HG03457 (cell line): ENCODE results near the gene NAT8.
"Not testable (repeated sequence)": the region's sequence is repeated elsewhere in the genome, so short reads cannot be mapped to it uniquely, and the experiment has no call there.

Experiments
- ATAC-seq: cut with Tn5 transposase; IDR thresholded peaks from one replicate; pipeline ENCODE4 v1.9.1; 2021; ENCODE audit warnings: moderate number of reproducible peaks; ENCODE audit not compliant: unreplicated experiment

The NAT8 gene, protein sequence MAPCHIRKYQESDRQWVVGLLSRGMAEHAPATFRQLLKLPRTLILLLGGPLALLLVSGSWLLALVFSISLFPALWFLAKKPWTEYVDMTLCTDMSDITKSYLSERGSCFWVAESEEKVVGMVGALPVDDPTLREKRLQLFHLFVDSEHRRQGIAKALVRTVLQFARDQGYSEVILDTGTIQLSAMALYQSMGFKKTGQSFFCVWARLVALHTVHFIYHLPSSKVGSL

DNA sequence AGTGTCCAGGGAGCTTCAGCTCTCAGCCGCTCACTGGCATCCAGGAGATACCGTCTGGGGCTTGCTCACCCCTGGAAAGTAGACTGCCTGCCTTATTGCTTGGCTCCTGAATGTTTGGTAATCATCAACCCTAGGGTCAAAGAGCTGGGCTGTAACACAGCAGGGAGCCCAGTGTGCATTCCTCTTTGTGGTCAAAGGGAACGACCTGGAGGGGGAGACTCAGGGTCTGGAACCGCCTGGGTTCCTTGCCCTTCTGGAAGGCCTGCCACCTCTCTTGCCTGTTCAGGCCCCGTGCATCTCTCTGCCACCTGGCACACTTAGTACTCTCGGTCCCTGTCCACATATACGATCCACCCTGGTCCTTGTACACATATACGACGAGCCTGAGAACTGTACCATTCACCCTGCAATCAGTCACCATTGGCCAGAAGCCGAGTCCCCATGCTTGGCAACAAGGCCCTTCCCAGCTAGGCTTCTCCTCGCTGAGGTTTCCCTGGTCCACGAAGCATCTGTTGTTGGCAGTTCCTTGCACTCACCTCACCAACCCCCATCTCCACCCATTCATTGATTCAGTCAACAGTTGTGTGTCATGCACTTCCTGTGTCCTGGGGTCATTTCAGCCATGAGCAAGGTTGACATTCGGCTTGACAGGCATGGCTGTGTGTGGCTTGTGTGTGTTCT, at the start of gene NAT8:
Gene NAT8 (minus strand): TSS at position 85 of the 681 bp plus-strand sequence. CDS start 794 bp downstream, outside the sequence.
- no peak for ATAC-seq

DNA sequence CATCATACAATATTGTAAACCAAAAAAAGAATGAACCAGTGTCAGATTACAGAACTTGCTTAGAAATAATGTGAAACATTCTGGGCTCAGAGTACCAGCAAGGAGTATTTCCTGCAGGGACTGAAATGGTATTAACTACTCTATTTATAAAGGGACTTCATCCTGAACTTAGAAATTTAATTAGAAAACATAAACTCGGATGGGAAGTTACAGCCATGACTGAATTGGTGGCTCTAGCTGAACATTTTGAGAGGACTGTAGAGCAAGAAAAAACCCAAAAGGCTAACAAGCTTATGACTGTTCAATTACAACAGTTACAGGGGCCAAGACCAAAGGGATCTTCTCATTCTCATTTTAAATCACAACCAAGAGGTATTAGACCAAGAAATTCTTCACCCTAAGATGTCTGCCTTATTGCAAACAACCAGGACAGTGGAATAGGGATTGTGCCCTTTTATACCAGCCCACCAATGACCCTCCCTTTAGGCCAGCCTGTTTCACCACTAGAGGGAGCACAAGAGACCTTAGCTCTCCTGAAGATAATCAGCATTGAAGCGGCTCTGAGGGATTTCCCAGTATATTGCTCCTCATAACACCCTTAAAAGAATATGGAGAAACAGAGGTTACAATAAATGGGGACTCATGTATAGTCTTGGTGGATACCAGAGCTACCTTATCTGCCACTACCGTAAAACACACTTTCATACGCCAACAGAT, 48.3 kb upstream of the NAT8 start:
- not testable (repeated sequence) for ATAC-seq

- ATAC-seq = not testable (repeated sequence)
Observed at GRCh38 chr2:73688494-73688893, 46.3 kb upstream of the NAT8 start.

DNA sequence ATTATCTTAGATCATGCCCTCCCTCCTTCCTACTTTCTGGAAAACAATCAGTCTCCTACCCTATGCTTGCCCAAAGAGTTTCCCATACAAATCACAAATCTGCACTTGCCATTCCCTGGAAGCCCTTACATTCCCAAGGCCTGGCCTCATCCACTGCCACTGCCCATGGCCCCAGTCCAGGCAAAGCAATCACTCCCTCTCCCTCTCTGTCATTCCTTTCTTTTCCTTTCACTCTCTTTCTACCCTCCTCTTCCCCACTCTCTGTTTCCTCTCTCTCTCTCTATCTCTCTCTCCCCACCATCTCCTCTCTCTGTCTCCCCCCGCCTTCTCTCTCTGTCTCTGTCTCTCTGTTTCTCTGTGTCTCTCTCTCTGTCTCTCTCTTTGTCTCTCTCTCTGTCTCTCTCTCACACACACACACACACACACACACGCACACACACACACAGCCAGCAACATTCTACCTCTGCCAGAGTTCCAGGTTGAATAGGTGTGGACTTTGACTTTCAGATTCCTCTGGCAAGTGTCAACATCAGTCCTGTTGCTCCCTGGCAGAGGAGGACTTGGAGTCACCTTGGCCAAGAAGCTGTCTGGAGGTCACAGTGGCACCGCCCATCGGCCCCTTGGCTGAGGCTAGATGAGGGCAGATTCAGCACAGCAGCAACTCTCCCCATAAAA, 43.7 kb upstream of the NAT8 start:
- no peak for ATAC-seq

DNA sequence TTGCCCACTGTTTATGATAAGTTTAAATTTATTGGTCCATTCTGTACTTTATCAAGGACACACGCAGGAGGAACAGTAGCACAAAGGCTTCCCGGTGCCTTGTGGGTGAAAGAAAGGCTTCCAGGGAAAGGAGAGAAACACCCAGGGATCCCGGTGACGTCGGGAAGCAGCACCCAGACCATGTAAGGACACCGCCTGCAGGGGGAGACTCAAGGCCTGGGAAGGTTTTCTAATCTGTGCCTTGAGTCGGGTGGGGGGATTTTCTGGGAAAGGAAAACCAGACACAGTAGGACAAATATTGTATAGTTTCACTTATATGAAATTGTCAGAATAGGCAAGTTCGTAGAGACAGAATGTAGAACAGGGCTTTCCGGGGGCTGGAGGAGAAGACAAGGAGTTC, 42.7 kb upstream of the NAT8 start:
- ATAC-seq = not testable (repeated sequence)

DNA sequence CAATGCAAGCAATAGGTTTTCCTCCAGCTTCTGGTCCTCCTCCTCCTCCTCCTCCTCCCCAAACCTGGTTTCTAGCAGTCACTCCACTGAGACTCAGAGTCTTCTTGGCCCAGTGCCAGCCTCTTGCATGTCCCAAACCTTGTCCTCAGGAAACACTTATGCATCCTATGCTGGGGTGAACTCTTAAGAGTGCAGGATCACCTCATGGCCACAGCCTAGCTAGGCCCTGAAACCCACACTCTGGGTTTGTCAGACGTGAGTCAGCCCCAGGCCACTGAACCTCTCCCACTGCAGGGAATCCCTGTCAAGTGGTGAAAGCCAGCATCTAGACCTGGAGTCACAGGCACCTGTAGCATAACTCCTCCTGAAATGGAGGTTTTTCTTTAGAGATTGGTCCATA, 42.1 kb upstream of the NAT8 start:
- ATAC-seq = not testable (repeated sequence)

DNA sequence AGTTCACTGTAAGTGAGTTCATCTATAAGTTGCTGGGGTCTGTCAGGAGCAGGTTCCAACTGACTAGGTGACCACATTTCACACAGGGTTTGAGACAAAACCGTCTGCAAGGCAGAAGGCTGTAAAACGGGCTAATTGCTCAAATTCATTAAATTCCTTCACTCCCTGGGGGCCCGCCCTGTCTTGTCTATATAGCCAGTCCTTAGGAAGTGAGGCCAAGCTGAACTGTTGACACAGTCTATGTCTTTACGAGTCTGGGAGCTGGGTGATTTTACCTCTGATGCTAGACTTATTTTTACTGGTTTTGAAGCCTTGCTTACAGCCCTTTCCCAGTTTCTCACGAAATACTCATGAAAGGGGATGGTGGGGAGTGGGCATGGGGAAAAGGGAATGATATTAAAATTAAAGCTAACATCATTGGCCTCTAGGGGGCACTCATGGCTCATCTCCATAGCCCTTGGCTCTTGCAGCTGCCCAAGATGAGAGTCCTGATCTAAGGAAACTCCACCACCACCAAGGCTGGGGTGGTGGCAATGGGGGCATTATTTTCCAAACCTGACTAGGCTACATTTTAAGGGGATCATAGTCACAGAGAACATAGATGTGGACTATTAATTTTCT, 37.8 kb upstream of the NAT8 start:
- not testable (repeated sequence) for ATAC-seq

- not testable (repeated sequence) for ATAC-seq
Observed at GRCh38 chr2:73679237-73679636, 37.0 kb upstream of the NAT8 start.

GRCh38 chr2:73678008-73678407, 35.8 kb upstream of the NAT8 start:
- not testable (repeated sequence) for ATAC-seq

DNA sequence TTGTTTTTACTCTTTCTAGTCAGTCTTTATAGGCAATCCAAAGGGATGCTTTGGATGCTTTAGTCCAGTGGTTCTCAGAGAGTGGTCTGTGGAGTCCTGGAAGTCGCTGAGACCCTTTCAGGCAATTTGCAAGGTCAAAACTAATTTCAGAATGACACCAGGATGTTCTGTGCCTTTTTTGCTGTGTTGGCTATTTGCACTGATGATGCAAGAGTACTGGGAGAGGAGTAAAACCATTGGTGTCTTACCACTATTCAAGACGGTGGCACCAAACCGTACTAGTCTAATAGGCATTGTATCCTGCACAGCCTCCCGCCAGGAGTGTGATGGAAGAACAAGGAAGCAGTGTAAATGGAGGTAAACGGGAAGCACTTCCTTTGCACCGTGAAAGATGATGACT, 34.0 kb upstream of the NAT8 start:
- ATAC-seq = not testable (repeated sequence)

GRCh38 chr2:73674696-73675157, 32.5 kb upstream of the NAT8 start:
- not testable (repeated sequence) for ATAC-seq

DNA sequence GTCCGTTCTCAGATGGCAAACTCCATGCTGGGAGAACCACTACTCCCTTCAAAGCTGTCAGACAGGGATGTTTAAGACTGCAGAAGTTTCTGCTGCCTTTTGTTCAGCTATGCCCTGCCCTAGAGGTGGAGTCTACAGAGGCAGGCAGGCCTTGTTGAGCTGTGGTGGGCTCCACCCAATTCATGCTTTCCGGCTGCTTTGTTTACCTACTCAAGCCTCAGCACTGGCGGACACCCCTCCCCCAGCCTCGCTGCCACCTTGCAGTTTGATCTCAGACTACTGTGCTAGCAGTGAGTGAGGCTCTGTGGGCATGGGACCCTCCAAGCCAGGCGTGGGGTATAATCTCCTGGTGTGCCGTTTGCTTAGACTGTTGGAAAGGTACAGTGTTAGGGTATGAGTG, 27.8 kb upstream of the NAT8 start:
- ATAC-seq = not testable (repeated sequence)

- ATAC-seq = not testable (repeated sequence)
Observed at GRCh38 chr2:73667239-73667638, 25.0 kb upstream of the NAT8 start.

- ATAC-seq = no peak
Observed at GRCh38 chr2:73654175-73654574, 12.0 kb upstream of the NAT8 start.

DNA sequence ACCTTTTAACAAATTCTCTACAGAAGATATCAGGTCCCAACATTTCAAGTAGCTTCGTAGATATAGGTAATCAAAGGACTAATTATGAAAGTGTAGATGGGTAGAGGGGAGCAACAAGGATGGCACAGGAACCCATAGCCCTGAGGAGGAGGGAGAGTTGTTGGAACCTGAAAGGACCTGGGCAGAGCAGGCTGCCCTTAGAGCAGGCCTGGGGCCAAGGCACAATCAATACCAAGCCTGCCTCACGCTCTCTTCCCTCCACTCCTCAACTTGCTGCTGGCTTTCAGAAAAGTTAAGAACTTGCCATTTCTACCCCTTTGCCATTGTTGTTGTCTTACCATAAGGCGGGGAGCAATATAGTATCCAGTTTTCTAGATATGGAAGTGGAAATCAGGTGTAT, 10.1 kb upstream of the NAT8 start:
- ATAC-seq = no peak

DNA sequence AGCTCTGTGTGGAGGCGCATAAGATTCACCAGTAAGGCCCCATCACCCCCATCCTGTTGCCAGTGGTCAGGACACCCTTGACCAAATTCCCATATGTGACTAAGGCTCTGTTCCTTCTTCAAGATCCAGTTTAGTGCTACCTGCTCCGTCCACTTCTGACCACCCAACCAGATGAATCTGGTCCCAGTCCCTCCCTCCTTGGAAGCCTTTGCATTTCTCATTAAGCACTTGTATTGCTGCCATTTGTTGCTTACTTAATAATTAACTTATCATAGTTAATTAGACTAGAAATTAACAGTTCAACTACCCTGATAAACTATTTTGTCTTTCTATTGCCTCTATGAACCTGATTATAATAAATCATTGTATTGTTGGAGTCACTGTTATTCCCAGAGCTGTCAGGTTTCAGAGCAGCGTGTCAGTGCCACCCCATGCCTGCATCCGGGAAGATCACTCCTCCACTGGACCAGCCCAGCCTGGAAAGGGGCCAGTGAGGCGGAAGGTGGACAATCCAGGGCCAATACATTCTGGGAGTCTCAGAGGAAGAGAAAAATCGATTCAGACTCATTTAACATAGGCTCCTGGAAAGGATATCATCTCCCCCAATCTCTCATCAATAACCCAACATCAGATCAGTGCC, 9.5 kb upstream of the NAT8 start:
- no peak for ATAC-seq

GRCh38 chr2:73647690-73648089, 5.5 kb upstream of the NAT8 start:
- ATAC-seq = not testable (repeated sequence)

DNA sequence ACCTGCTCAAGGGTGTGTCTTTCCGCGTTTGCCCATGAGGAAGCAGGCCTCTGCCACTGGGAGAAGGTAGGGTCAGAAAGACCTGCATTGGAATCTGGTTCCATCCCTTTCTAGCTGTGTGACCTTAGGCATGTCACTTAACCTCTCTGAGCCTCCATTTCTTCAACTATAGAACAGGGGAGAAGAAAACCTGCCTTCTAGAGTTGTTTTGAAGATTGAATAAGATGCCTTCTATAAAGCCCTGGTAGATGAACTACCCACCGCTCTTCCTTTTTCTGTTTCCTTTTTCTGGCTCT, 507 bp downstream of the NAT8 start:
- ATAC-seq = no peak

- no peak for ATAC-seq
Observed at GRCh38 chr2:73640946-73641766, 1.1 kb downstream of the NAT8 start.

DNA sequence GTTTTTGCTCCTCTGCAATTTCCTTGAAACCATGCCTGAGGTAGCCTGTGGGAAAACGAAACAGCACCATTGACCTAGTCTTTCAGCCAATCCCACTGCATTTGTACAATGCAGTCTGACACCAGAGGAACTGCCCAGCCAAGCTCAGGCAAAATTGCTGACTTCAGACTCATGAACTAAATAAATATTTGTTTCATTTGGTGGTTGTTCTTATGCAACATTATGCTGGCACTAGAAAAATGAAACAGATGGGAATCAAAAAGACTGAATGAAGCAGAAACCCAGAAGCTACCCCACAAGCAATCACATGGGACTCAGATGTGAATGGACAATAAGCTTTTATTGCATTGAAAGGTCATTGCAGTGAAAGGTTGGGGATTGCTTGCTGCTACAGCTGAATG, 1.7 kb downstream of the NAT8 start:
- ATAC-seq = no peak
